CD4-positive, alpha-beta memory T cell (primary cell): Measurements from ENCODE around the gene SWI5. TPM values are rescaled to one million over a fixed set of nuclear protein-coding genes. Genes with fewer than 3 reads are reported as not detected.

Experiments
- CTCF ChIA-PET: fragments of 350-600 bp; sonication (Branson Sonifier 250); formaldehyde crosslinking; loops from one replicate; lab custom pipeline; 2021; ENCODE audit warnings: inconsistent platforms; ENCODE audit not compliant: partially characterized antibody; lab: Charles Lee
- POLR2A ChIA-PET: fragments of 350-600 bp; sonication (Branson Sonifier 250); formaldehyde crosslinking; loops from one replicate; lab custom pipeline; 2021; ENCODE audit not compliant: partially characterized antibody; lab: Charles Lee
- DNase-seq, 5 donors: peaks; one replicate each; pipeline versions ENCODE4 v3.0.0 to v3.0.0-alpha.2; 2020 to 2022; ENCODE audit warnings: mixed read lengths in 1 of 5
- H3K27ac ChIP-seq: one replicate; pipeline ENCODE4 v1.7.0; 2013; ENCODE audit warnings: low read depth, low read length
- H3K27me3 ChIP-seq: 2 replicates; pipeline ENCODE4 v1.7.0; 2013; ENCODE audit warnings: mild to moderate bottlenecking, low read length, moderate library complexity; ENCODE audit not compliant: insufficient read depth
- H3K36me3 ChIP-seq: 2 replicates; pipeline ENCODE4 v1.7.0; 2013; ENCODE audit warnings: mild to moderate bottlenecking, low read length, moderate library complexity; ENCODE audit not compliant: insufficient read depth
- H3K4me1 ChIP-seq: 2 replicates; pipeline ENCODE4 v1.7.0; 2013; ENCODE audit warnings: mild to moderate bottlenecking, low read length, moderate library complexity; ENCODE audit not compliant: insufficient read depth
- H3K4me3 ChIP-seq, 2 donors: one replicate each; pipeline ENCODE4 v1.7.0; 2013; ENCODE audit warnings: low read length in 2 of 2, mild to moderate bottlenecking in 1 of 2
- H3K9me3 ChIP-seq, 2 donors: one replicate each; pipeline ENCODE4 v1.7.0; 2013; ENCODE audit warnings: low read length in 2 of 2, control low read depth in 1 of 2; ENCODE audit not compliant: control insufficient read depth in 1 of 2
- H3K27ac Mint-ChIP-seq, 7 donors: one replicate each; pipeline ENCODE4 v1.8.0; 2020 to 2021; ENCODE audit warnings: mixed read lengths in 7 of 7, mild to moderate bottlenecking in 6 of 7, inconsistent platforms in 3 of 7, moderate library complexity in 3 of 7
- H3K27me3 Mint-ChIP-seq, 2 donors: one replicate each; pipeline ENCODE4 v1.8.0; 2020 to 2021; ENCODE audit warnings: mixed read lengths in 2 of 2
- H3K36me3 Mint-ChIP-seq, 2 donors: one replicate each; pipeline ENCODE4 v1.8.0; 2020 to 2021; ENCODE audit warnings: mixed read lengths in 2 of 2, inconsistent platforms in 1 of 2, mild to moderate bottlenecking in 1 of 2
- H3K4me1 Mint-ChIP-seq, 4 donors: one replicate each; pipeline ENCODE4 v1.8.0; 2020 to 2021; ENCODE audit warnings: mixed read lengths in 4 of 4, mild to moderate bottlenecking in 1 of 4
- H3K4me3 Mint-ChIP-seq, 8 donors: one replicate each; pipeline ENCODE4 v1.8.0; 2020 to 2021; ENCODE audit warnings: mixed read lengths in 8 of 8, mild to moderate bottlenecking in 7 of 8, moderate library complexity in 6 of 8, inconsistent platforms in 3 of 8
- H3K9me3 Mint-ChIP-seq, 8 donors: one replicate each; pipeline ENCODE4 v1.8.0; 2020 to 2021; ENCODE audit warnings: mixed read lengths in 8 of 8, mild to moderate bottlenecking in 5 of 8, inconsistent platforms in 3 of 8, moderate library complexity in 1 of 8
- intact Hi-C: fragments of 100-400 bp; cut with micrococcal nuclease; formaldehyde crosslinking; loops from one replicate; pipeline ENCODE4 v1.15.1; 2023
- polyA plus RNA-seq, 2 donors: library from polyadenylated mRNA; unstranded; fragments of 300-500 nt; fragmentation: Illumina TruSeq; gene quantifications; one replicate each; pipeline ENCODE4 v1.2.3, GENCODE V29; 2021
- total RNA-seq, 2 experiments: library from RNA; stranded (reverse); gene quantifications; one replicate each; pipeline ENCODE4 v1.2.3, GENCODE V29; 2021

Gene SWI5
- total and polyA plus RNA-seq, 4 experiments from 2014 or later = 11.5 to 30.7 (median 20.2) TPM

GRCh38 chr9:128252317-128253139 is 23.5 kb upstream of the SWI5 start:
- Histone ChIP-seq H3K36me3 (peaks cover 4% of the 10 kb centered on the region), H3K4me3 (no peak overlapping the region), H3K27me3 (no peaks in the 10 kb centered on the region), H3K4me1 (peaks cover 22% of the 10 kb centered on the region), H3K27ac (no peak overlapping the region), H3K9me3 (no peaks in the 10 kb centered on the region)
- H3K4me1 Mint-ChIP-seq = peaks cover 7 to 28% (median 16%) of the 10 kb centered on the region in 4 donors
- no peaks in the 10 kb centered on the region for H3K27me3 Mint-ChIP-seq
- no peak for DNase-seq
- ChIA-PET POLR2A (no interaction called here), CTCF (no interaction called here)
- H3K9me3 Mint-ChIP-seq = no peaks in the 10 kb centered on the region
- peaks cover 2 to 3% of the 10 kb centered on the region in 2 donors for H3K36me3 Mint-ChIP-seq
- peak overlapping the region in 1 of 7 donors; percentile 19 for H3K27ac Mint-ChIP-seq
- peak overlapping the region in 2 of 8 donors; percentile 17 to 27 for H3K4me3 Mint-ChIP-seq
- intact Hi-C loops = no loop called here

- no peak overlapping the region for H3K27ac Mint-ChIP-seq
These were observed 22.7 kb upstream of the SWI5 start for GRCh38 chr9:128253140-128253990.

GRCh38 chr9:128253991-128254346 is 22.1 kb upstream of the SWI5 start:
- no peak overlapping the region for H3K4me3 ChIP-seq
- DNase-seq = no peak
- no peaks in the 10 kb centered on the region for H3K27me3 ChIP-seq
- H3K27ac Mint-ChIP-seq = no peak overlapping the region
- no peaks in the 10 kb centered on the region for H3K9me3 Mint-ChIP-seq
- H3K4me1 ChIP-seq = peaks cover 22% of the 10 kb centered on the region
- H3K36me3 ChIP-seq = peaks cover 16% of the 10 kb centered on the region
- H3K4me1 Mint-ChIP-seq = peaks cover 7 to 28% (median 16%) of the 10 kb centered on the region in 4 donors
- no peaks in the 10 kb centered on the region for H3K27me3 Mint-ChIP-seq
- CTCF ChIA-PET = interaction anchor here (1.5 to 1.7 kb wide), 2 partner anchors 20 to 31 kb away, joined by 4 to 6 read pairs; no protein-coding TSS in a partner anchor
- POLR2A ChIA-PET = no interaction called here
- no peak overlapping the region for H3K27ac ChIP-seq
- intact Hi-C loops = no loop called here
- H3K4me3 Mint-ChIP-seq = no peak overlapping the region
- no peaks in the 10 kb centered on the region for H3K9me3 ChIP-seq
- peaks cover 9 to 13% of the 10 kb centered on the region in 2 donors for H3K36me3 Mint-ChIP-seq

More at GRCh38 chr9:128253140-128253990, 22.7 kb upstream of the SWI5 start:
- peaks cover 12% of the 10 kb centered on the region for H3K36me3 ChIP-seq
- Mint-ChIP-seq H3K9me3 (no peaks in the 10 kb centered on the region), H3K4me3 (peak overlapping the region in 1 of 8 donors; percentile 17), H3K27me3 (no peaks in the 10 kb centered on the region), H3K4me1 (peaks cover 7 to 28% (median 16%) of the 10 kb centered on the region in 4 donors), H3K36me3 (peaks cover 6 to 8% of the 10 kb centered on the region in 2 donors)
- intact Hi-C loops = no loop called here
- no peaks in the 10 kb centered on the region for H3K9me3 ChIP-seq
- H3K27ac ChIP-seq = no peak overlapping the region
- no peaks in the 10 kb centered on the region for H3K27me3 ChIP-seq
- ChIA-PET CTCF (no interaction called here), POLR2A (no interaction called here)
- H3K4me1 ChIP-seq = peaks cover 22% of the 10 kb centered on the region
- H3K4me3 ChIP-seq = no peak overlapping the region
- no peak for DNase-seq

GRCh38 chr9:128254362-128254761 is 21.7 kb upstream of the SWI5 start:
- Mint-ChIP-seq H3K4me1 (peaks cover 7 to 28% (median 16%) of the 10 kb centered on the region in 4 donors), H3K36me3 (peaks cover 13 to 17% of the 10 kb centered on the region in 2 donors), H3K9me3 (no peaks in the 10 kb centered on the region), H3K27ac (no peak overlapping the region), H3K27me3 (no peaks in the 10 kb centered on the region), H3K4me3 (no peak overlapping the region)
- peaks cover 22% of the 10 kb centered on the region for H3K4me1 ChIP-seq
- POLR2A ChIA-PET = interaction anchor here (0.8 kb wide), 1 partner anchor 14 kb away, joined by 3 read pairs; no protein-coding TSS in a partner anchor
- CTCF ChIA-PET = interaction anchor here (0.7 to 1.7 kb wide), 5 partner anchors 10 to 108 kb away, joined by 3 to 6 read pairs (median 4); no protein-coding TSS in a partner anchor
- peak in 1 of 5 donors; percentile 0 for DNase-seq
- H3K36me3 ChIP-seq = peaks cover 20% of the 10 kb centered on the region
- H3K9me3 ChIP-seq = no peaks in the 10 kb centered on the region
- H3K4me3 ChIP-seq = no peak overlapping the region
- H3K27me3 ChIP-seq = no peaks in the 10 kb centered on the region
- intact Hi-C loops = no loop called here
- H3K27ac ChIP-seq = no peak overlapping the region

GRCh38 chr9:128254855-128255759 is 21.0 kb upstream of the SWI5 start:
- peak; percentile 27 to 50 (median 46) for DNase-seq
- H3K27ac ChIP-seq = no peak overlapping the region
- H3K27me3 ChIP-seq = no peaks in the 10 kb centered on the region
- Mint-ChIP-seq H3K9me3 (no peaks in the 10 kb centered on the region), H3K4me1 (peaks cover 7 to 21% (median 10%) of the 10 kb centered on the region in 4 donors), H3K4me3 (peak overlapping the region in 1 of 8 donors; percentile 39), H3K27me3 (no peaks in the 10 kb centered on the region), H3K36me3 (peaks cover 15 to 19% of the 10 kb centered on the region in 2 donors), H3K27ac (peak overlapping the region in 2 of 7 donors; percentile 57 to 66)
- peaks cover 16% of the 10 kb centered on the region for H3K4me1 ChIP-seq
- POLR2A ChIA-PET = interaction anchor here (0.8 kb wide), 1 partner anchor 13 kb away, joined by 3 read pairs; no protein-coding TSS in a partner anchor
- CTCF ChIA-PET = interaction anchor here (0.7 to 1.7 kb wide), 13 partner anchors 8 to 116 kb away, joined by 3 to 6 read pairs (median 4); partner anchors contain the start of genes GOLGA2, SWI5 and URM1
- intact Hi-C loops = loop anchor here (1.0 kb wide), 1 partner anchor 86 kb away; no protein-coding TSS in a partner anchor
- peaks cover 28% of the 10 kb centered on the region for H3K36me3 ChIP-seq
- H3K9me3 ChIP-seq = no peaks in the 10 kb centered on the region
- H3K4me3 ChIP-seq = no peak overlapping the region

GRCh38 chr9:128257086-128257825 is 18.8 kb upstream of the SWI5 start:
- DNase-seq = peak in 1 of 5 donors; percentile 16
- no peaks in the 10 kb centered on the region for H3K27me3 Mint-ChIP-seq
- H3K4me3 Mint-ChIP-seq = no peak overlapping the region
- H3K27me3 ChIP-seq = no peaks in the 10 kb centered on the region
- H3K27ac ChIP-seq = no peak overlapping the region
- H3K27ac Mint-ChIP-seq = peak overlapping the region in 1 of 7 donors; percentile 57
- H3K36me3 ChIP-seq = peaks cover 48% of the 10 kb centered on the region
- ChIA-PET CTCF (no interaction called here), POLR2A (no interaction called here)
- H3K9me3 ChIP-seq = no peaks in the 10 kb centered on the region
- H3K4me1 Mint-ChIP-seq = peaks cover 0 to 8% (median under 1%) of the 10 kb centered on the region in 4 donors
- no peaks in the 10 kb centered on the region for H3K9me3 Mint-ChIP-seq
- H3K36me3 Mint-ChIP-seq = peaks cover 33 to 35% of the 10 kb centered on the region in 2 donors
- H3K4me1 ChIP-seq = no peaks in the 10 kb centered on the region
- H3K4me3 ChIP-seq = no peak overlapping the region
- intact Hi-C loops = no loop called here
